Nucleus accumbens (tissue), 56 donors: ENCODE results near the gene OPN4.
A peak's percentile ranks its signal among the peaks of the same experiment; 100 is the strongest.
"Not testable (repeated sequence)": the region's sequence is repeated elsewhere in the genome, so short reads cannot be mapped to it uniquely, and the experiment has no call there.

ENCODE experiments used
- DNase-seq, 56 donors: peaks; one replicate each; lab custom pipeline; 2025; lab: John Stamatoyannopoulos, UW

The OPN4 gene, protein sequence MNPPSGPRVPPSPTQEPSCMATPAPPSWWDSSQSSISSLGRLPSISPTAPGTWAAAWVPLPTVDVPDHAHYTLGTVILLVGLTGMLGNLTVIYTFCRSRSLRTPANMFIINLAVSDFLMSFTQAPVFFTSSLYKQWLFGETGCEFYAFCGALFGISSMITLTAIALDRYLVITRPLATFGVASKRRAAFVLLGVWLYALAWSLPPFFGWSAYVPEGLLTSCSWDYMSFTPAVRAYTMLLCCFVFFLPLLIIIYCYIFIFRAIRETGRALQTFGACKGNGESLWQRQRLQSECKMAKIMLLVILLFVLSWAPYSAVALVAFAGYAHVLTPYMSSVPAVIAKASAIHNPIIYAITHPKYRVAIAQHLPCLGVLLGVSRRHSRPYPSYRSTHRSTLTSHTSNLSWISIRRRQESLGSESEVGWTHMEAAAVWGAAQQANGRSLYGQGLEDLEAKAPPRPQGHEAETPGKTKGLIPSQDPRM

GRCh38 chr10:86654411-86655172 lies at the start of gene OPN4:
OPN4 (plus strand) TSS chr10:86654547; CDS start chr10:86654784, 237 bp downstream.
- peak in 10 of 56 donors; percentile 12 to 58 (median 30) for DNase-seq

GRCh38 chr10:86607674-86608073 lies 46.7 kb upstream of the OPN4 start:
- DNase-seq = no peak

GRCh38 chr10:86609920-86610319 lies 44.4 kb upstream of the OPN4 start:
- no peak for DNase-seq

- DNase-seq = no peak
These were observed 43.0 kb upstream of the OPN4 start for GRCh38 chr10:86611386-86611785.

DNA sequence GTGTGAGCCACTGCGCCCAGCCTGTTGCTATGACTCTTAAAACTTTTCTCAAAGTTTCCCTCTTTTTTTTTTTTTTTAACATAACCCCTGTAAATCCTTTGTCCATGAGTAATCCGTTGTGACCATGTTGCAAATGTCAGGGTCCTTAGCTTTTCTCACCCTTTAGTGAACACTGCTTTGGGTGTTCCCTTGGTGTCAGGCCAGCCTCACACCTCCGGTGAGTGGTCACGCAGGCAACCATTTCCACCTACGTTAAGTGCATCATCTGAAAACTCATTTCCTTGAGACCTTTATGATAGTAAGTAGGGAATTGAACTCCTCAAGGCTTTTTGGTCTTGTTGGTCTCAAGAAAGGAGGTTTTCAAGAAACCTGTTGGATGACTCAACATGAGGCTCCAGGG lies 41.3 kb upstream of the OPN4 start:
- no peak for DNase-seq

- DNase-seq = no peak
These were observed 40.4 kb upstream of the OPN4 start for GRCh38 chr10:86613905-86614304.

- no peak for DNase-seq
These were observed 39.5 kb upstream of the OPN4 start for GRCh38 chr10:86614853-86615252.

DNA sequence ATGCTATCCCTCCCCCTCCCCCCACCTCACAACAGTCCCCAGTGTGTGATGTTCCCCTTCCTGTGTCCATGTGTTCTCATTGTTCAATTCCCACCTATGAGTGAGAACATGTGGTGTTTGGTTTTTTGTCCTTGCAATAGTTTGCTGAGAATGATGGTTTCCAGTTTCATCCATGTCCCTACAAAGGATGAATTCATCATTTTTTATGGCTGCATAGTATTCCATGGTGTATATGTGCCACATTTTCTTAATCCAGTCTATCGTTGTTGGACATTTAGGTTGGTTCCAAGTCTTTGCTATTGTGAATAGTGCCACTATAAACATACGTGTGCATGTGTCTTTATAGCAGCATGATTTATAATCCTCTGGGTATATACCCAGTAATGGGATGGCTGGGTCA lies 37.1 kb upstream of the OPN4 start:
- DNase-seq = not testable (repeated sequence)

DNA sequence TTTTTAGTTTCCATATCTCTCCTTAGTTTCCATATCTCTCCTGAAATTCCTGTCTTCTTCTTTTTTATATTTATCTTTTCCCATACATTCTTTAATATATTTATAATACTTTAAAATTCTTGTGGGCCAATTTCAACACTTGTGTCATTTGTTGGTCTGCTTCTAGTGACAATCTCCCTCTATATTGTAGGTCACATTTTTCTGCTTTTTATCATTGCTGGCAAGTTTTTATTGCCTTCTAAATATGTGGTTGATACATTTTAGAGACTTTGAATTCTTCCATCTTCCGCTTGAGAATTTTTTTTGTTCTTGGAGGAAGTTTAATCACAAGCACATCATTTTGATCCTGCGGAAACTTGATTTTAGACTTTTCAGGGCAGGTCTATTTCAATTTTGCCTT lies 26.0 kb upstream of the OPN4 start:
- DNase-seq = no peak

DNA sequence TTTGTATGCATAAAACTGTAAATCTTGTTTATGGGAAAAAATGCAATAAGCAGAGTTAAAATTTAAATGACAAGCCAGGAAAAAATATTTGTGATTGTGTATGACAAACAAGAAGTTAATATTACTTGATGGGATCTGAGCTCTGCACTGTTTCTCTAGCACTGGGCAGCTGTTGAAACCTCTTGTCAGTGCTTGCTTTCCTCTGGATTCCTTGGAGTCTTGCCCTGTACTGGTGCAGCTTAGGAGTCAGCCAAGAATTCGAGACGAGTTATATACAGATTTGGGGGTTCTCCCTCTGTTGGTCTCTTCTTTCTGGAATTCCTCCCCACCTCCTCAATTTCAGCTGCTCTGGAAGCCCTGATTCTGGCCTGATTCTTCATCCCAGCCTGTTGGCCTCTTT lies 24.3 kb upstream of the OPN4 start:
- DNase-seq = no peak

- DNase-seq = peak in 6 of 56 donors; percentile 12 to 26 (median 22)
These were observed 22.1 kb upstream of the OPN4 start for GRCh38 chr10:86632009-86632800.

- no peak for DNase-seq
These were observed 21.4 kb upstream of the OPN4 start for GRCh38 chr10:86632951-86633350.

DNA sequence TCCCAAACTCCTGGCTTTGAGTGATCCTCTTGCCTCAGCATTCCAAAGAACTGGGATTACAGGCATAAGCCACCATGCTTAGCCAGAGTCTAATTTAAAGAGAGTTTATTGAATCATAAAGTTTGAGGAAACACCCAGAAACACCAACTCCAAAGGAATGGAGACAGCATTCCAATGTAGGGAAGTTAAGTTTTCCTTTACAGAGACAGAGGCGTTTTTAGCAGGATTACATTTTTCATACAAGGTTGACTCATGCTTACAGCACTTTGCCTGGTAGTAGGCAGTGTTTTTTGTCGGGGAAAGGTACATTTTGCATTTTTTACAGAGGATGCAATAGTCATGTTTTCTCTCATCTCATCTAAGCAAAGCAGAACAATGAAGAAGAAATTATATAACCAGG lies 18.9 kb upstream of the OPN4 start:
- DNase-seq = no peak

- DNase-seq = no peak
These were observed 18.0 kb upstream of the OPN4 start for GRCh38 chr10:86636311-86636710.

DNA sequence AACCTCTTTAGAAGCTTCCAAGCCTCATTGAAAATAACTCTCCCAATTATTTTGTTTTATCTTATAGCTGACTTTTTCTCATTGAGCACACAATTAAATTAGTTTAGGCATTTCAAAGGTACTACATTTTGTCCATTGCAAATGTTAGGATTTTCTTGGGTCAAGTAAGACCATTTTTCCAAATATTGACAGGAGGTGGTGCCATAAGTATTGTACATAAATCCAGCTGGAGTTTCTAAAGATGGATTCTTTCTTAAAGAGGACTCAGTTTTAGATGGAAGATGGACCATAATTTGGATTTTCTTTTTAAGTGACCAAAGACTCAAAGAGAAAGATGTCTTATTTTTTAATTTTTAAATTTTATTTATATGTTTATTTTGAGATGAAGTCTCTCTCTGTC lies 12.3 kb upstream of the OPN4 start:
- no peak for DNase-seq

- no peak for DNase-seq
These were observed 11.8 kb upstream of the OPN4 start for GRCh38 chr10:86642499-86642898.

GRCh38 chr10:86644152-86644793 lies 10.1 kb upstream of the OPN4 start:
- no peak for DNase-seq

GRCh38 chr10:86644794-86645445 lies 9.4 kb upstream of the OPN4 start:
- DNase-seq = no peak

DNA sequence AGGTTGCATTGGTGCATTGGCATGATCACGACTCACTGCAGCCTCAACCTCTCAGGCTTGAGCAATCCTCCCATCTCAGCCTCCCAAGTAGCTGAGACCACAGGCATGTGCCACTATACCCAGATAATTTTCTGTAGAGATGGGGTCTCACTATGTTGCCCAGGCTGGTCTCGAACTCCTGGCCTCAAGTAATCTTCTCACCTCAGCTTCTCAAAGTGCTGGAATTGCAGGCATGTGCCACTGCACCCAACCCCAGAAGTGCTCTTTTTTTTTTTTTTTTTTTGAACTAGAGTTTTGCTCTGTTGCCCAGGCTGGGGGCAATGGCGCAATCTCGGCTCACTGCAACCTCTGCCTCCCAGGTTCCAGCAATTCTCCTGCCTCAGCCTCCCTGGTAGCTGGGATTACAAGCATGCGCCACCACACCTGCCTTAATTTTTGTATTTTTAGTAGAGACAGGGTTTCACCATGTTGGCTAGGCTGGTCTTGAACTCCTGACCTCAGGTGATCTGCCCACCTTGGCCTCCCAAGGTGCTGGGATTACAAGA lies 8.7 kb upstream of the OPN4 start:
- not testable (repeated sequence) for DNase-seq

- DNase-seq = no peak
These were observed 7.8 kb upstream of the OPN4 start for GRCh38 chr10:86646532-86646931.
